ENCODE data around the gene HMGCS1. TPM values are rescaled to one million over a fixed set of nuclear protein-coding genes. Genes with fewer than 3 reads are reported as not detected.

HMGCS1 gene
- total and polyA plus RNA-seq, 2 of the 13 experiments (the other 11 are each of a cell fraction or from before 2014, with no cell fraction given) = 56.8 to 318 TPM

DNA sequence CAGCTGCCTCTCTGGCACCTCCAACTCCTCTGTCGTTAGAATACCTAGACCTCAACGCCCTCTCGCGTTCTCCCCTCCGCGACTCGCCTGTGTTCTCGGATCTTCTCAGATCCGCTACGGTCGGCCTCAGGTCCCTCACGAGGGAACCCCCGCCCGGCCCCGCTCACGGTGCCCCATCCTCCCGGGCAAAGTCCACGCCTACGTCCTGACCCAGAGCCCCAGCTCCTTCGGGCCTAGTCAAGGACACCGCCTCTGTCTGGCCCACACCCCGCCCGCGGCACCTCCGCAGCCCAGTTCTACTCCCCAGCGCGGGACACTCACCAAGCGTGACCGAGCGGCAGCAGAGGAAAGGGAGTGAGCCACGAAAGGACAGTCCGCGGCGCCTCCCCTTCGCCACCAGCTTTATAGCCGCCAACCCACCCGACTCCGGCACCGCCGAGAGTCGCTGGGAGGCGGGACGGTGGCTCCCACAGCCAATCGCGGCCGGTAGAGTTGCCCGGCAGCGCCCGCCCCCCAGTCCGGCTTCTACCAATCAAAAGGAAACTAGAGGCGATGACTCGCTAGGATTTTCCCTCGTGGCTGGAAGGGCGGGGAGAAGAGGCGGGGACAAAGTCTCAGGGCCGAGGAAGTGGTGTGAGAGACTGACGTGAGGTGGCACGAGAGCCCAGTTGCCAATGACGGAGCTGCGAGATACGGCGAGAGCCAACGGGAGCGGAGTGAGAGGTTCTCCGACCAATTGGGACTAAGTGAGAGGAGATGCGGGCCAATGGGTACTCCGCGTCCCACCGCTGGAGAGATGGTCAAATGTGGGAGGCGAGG lies at the start of gene HMGCS1 (continued):
- TF ChIP-seq, protein P1, sequence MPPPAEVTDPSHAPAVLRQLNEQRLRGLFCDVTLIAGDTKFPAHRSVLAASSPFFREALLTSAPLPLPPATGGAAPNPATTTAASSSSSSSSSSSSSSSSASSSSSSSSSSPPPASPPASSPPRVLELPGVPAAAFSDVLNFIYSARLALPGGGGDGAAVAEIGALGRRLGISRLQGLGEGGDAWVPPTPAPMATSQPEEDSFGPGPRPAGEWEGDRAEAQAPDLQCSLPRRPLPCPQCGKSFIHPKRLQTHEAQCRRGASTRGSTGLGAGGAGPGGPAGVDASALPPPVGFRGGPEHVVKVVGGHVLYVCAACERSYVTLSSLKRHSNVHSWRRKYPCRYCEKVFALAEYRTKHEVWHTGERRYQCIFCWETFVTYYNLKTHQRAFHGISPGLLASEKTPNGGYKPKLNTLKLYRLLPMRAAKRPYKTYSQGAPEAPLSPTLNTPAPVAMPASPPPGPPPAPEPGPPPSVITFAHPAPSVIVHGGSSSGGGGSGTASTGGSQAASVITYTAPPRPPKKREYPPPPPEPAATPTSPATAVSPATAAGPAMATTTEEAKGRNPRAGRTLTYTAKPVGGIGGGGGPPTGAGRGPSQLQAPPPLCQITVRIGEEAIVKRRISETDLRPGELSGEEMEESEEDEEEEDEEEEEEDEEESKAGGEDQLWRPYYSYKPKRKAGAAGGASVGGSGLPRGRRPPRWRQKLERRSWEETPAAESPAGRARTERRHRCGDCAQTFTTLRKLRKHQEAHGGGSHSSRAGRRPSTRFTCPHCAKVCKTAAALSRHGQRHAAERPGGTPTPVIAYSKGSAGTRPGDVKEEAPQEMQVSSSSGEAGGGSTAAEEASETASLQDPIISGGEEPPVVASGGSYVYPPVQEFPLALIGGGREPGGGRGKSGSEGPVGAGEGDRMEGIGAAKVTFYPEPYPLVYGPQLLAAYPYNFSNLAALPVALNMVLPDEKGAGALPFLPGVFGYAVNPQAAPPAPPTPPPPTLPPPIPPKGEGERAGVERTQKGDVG (CRISPR knock-in tag; IDR thresholded peaks at IDR 0.05; ENCODE audit: borderline replicate concordance) = peak; percentile 38; the same call in 1 of the 2 replicates
- TF ChIP-seq ZKSCAN8 (CRISPR knock-in tag; IDR thresholded peaks at IDR 0.05; ENCODE audit: borderline replicate concordance) (no peak), MYNN (CRISPR knock-in tag; IDR thresholded peaks at IDR 0.05; ENCODE audit: low read depth) (no peak), ZNF17 (CRISPR knock-in tag; IDR thresholded peaks at IDR 0.05) (no peak), ZNF274 (CRISPR knock-in tag; IDR thresholded peaks at IDR 0.05) (peak; percentile 75; the same call in 1 of the 2 replicates), ZNF720 (CRISPR knock-in tag; IDR thresholded peaks at IDR 0.05) (no peak), AHR (CRISPR knock-in tag; IDR thresholded peaks at IDR 0.05) (no peak), ZBTB7B (CRISPR knock-in tag; IDR thresholded peaks at IDR 0.05) (no peak), LCORL (IDR thresholded peaks at IDR 0.05) (no peak), LCORL (CRISPR knock-in tag; IDR thresholded peaks at IDR 0.05) (peak; percentile 23; the same call in 1 of the 2 replicates), SP4 (CRISPR knock-in tag; IDR thresholded peaks at IDR 0.05) (peak; percentile 96), ZNF788 (CRISPR knock-in tag; IDR thresholded peaks at IDR 0.05; ENCODE audit: borderline replicate concordance) (peak; percentile 96), RBFOX2 (IDR thresholded peaks at IDR 0.05; ENCODE audit: low read depth, low read length) (peak; percentile 100)
- TF ChIP-seq, protein P2, sequence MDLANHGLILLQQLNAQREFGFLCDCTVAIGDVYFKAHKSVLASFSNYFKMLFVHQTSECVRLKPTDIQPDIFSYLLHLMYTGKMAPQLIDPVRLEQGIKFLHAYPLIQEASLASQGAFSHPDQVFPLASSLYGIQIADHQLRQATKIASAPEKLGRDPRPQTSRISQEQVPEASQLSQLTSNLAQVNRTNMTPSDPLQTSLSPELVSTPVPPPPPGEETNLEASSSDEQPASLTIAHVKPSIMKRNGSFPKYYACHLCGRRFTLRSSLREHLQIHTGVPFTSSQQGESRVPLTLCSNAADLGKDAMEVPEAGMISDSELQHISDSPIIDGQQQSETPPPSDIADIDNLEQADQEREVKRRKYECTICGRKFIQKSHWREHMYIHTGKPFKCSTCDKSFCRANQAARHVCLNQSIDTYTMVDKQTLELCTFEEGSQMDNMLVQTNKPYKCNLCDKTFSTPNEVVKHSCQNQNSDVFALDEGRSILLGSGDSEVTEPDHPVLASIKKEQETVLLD (CRISPR knock-in tag; IDR thresholded peaks at IDR 0.05; ENCODE audit: low read depth) = peak; percentile 53; the same call in 1 of the 2 replicates
- TF ChIP-seq, protein P3, sequence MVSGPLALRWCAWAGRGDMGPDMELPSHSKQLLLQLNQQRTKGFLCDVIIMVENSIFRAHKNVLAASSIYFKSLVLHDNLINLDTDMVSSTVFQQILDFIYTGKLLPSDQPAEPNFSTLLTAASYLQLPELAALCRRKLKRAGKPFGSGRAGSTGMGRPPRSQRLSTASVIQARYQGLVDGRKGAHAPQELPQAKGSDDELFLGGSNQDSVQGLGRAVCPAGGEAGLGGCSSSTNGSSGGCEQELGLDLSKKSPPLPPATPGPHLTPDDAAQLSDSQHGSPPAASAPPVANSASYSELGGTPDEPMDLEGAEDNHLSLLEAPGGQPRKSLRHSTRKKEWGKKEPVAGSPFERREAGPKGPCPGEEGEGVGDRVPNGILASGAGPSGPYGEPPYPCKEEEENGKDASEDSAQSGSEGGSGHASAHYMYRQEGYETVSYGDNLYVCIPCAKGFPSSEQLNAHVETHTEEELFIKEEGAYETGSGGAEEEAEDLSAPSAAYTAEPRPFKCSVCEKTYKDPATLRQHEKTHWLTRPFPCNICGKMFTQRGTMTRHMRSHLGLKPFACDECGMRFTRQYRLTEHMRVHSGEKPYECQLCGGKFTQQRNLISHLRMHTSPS (CRISPR knock-in tag; IDR thresholded peaks at IDR 0.05; ENCODE audit: low read depth) = peak; percentile 72
- TF ChIP-seq, protein P4, sequence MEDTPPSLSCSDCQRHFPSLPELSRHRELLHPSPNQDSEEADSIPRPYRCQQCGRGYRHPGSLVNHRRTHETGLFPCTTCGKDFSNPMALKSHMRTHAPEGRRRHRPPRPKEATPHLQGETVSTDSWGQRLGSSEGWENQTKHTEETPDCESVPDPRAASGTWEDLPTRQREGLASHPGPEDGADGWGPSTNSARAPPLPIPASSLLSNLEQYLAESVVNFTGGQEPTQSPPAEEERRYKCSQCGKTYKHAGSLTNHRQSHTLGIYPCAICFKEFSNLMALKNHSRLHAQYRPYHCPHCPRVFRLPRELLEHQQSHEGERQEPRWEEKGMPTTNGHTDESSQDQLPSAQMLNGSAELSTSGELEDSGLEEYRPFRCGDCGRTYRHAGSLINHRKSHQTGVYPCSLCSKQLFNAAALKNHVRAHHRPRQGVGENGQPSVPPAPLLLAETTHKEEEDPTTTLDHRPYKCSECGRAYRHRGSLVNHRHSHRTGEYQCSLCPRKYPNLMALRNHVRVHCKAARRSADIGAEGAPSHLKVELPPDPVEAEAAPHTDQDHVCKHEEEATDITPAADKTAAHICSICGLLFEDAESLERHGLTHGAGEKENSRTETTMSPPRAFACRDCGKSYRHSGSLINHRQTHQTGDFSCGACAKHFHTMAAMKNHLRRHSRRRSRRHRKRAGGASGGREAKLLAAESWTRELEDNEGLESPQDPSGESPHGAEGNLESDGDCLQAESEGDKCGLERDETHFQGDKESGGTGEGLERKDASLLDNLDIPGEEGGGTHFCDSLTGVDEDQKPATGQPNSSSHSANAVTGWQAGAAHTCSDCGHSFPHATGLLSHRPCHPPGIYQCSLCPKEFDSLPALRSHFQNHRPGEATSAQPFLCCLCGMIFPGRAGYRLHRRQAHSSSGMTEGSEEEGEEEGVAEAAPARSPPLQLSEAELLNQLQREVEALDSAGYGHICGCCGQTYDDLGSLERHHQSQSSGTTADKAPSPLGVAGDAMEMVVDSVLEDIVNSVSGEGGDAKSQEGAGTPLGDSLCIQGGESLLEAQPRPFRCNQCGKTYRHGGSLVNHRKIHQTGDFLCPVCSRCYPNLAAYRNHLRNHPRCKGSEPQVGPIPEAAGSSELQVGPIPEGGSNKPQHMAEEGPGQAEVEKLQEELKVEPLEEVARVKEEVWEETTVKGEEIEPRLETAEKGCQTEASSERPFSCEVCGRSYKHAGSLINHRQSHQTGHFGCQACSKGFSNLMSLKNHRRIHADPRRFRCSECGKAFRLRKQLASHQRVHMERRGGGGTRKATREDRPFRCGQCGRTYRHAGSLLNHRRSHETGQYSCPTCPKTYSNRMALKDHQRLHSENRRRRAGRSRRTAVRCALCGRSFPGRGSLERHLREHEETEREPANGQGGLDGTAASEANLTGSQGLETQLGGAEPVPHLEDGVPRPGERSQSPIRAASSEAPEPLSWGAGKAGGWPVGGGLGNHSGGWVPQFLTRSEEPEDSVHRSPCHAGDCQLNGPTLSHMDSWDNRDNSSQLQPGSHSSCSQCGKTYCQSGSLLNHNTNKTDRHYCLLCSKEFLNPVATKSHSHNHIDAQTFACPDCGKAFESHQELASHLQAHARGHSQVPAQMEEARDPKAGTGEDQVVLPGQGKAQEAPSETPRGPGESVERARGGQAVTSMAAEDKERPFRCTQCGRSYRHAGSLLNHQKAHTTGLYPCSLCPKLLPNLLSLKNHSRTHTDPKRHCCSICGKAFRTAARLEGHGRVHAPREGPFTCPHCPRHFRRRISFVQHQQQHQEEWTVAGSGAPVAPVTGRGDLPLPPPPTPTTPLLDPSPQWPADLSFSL (CRISPR knock-in tag; IDR thresholded peaks at IDR 0.05) = no peak
